CD4-positive, alpha-beta memory T cell (primary cell): ENCODE results near the gene STXBP1. TPM values are rescaled to one million over a fixed set of nuclear protein-coding genes. Genes with fewer than 3 reads are reported as not detected.

Source experiments
- CTCF ChIA-PET: fragments of 350-600 bp; sonication (Branson Sonifier 250); formaldehyde crosslinking; loops from one replicate; lab custom pipeline; 2021; ENCODE audit warnings: inconsistent platforms; ENCODE audit not compliant: partially characterized antibody; lab: Charles Lee
- POLR2A ChIA-PET: fragments of 350-600 bp; sonication (Branson Sonifier 250); formaldehyde crosslinking; loops from one replicate; lab custom pipeline; 2021; ENCODE audit not compliant: partially characterized antibody; lab: Charles Lee
- DNase-seq, 5 donors: peaks; one replicate each; pipeline versions ENCODE4 v3.0.0 to v3.0.0-alpha.2; 2020 to 2022; ENCODE audit warnings: mixed read lengths in 1 of 5
- H3K27ac ChIP-seq: one replicate; pipeline ENCODE4 v1.7.0; 2013; ENCODE audit warnings: low read depth, low read length
- H3K27me3 ChIP-seq: 2 replicates; pipeline ENCODE4 v1.7.0; 2013; ENCODE audit warnings: mild to moderate bottlenecking, low read length, moderate library complexity; ENCODE audit not compliant: insufficient read depth
- H3K36me3 ChIP-seq: 2 replicates; pipeline ENCODE4 v1.7.0; 2013; ENCODE audit warnings: mild to moderate bottlenecking, low read length, moderate library complexity; ENCODE audit not compliant: insufficient read depth
- H3K4me1 ChIP-seq: 2 replicates; pipeline ENCODE4 v1.7.0; 2013; ENCODE audit warnings: mild to moderate bottlenecking, low read length, moderate library complexity; ENCODE audit not compliant: insufficient read depth
- H3K4me3 ChIP-seq, 2 donors: one replicate each; pipeline ENCODE4 v1.7.0; 2013; ENCODE audit warnings: low read length in 2 of 2, mild to moderate bottlenecking in 1 of 2
- H3K9me3 ChIP-seq, 2 donors: one replicate each; pipeline ENCODE4 v1.7.0; 2013; ENCODE audit warnings: low read length in 2 of 2, control low read depth in 1 of 2; ENCODE audit not compliant: control insufficient read depth in 1 of 2
- H3K27ac Mint-ChIP-seq, 7 donors: one replicate each; pipeline ENCODE4 v1.8.0; 2020 to 2021; ENCODE audit warnings: mixed read lengths in 7 of 7, mild to moderate bottlenecking in 6 of 7, inconsistent platforms in 3 of 7, moderate library complexity in 3 of 7
- H3K27me3 Mint-ChIP-seq, 2 donors: one replicate each; pipeline ENCODE4 v1.8.0; 2020 to 2021; ENCODE audit warnings: mixed read lengths in 2 of 2
- H3K36me3 Mint-ChIP-seq, 2 donors: one replicate each; pipeline ENCODE4 v1.8.0; 2020 to 2021; ENCODE audit warnings: mixed read lengths in 2 of 2, inconsistent platforms in 1 of 2, mild to moderate bottlenecking in 1 of 2
- H3K4me1 Mint-ChIP-seq, 4 donors: one replicate each; pipeline ENCODE4 v1.8.0; 2020 to 2021; ENCODE audit warnings: mixed read lengths in 4 of 4, mild to moderate bottlenecking in 1 of 4
- H3K4me3 Mint-ChIP-seq, 8 donors: one replicate each; pipeline ENCODE4 v1.8.0; 2020 to 2021; ENCODE audit warnings: mixed read lengths in 8 of 8, mild to moderate bottlenecking in 7 of 8, moderate library complexity in 6 of 8, inconsistent platforms in 3 of 8
- H3K9me3 Mint-ChIP-seq, 8 donors: one replicate each; pipeline ENCODE4 v1.8.0; 2020 to 2021; ENCODE audit warnings: mixed read lengths in 8 of 8, mild to moderate bottlenecking in 5 of 8, inconsistent platforms in 3 of 8, moderate library complexity in 1 of 8
- intact Hi-C: fragments of 100-400 bp; cut with micrococcal nuclease; formaldehyde crosslinking; loops from one replicate; pipeline ENCODE4 v1.15.1; 2023
- polyA plus RNA-seq, 2 donors: library from polyadenylated mRNA; unstranded; fragments of 300-500 nt; fragmentation: Illumina TruSeq; gene quantifications; one replicate each; pipeline ENCODE4 v1.2.3, GENCODE V29; 2021
- total RNA-seq, 2 experiments: library from RNA; stranded (reverse); gene quantifications; one replicate each; pipeline ENCODE4 v1.2.3, GENCODE V29; 2021

STXBP1 gene
- total and polyA plus RNA-seq, 4 experiments from 2014 or later = 4.8 to 20.9 (median 12.7) TPM

DNA sequence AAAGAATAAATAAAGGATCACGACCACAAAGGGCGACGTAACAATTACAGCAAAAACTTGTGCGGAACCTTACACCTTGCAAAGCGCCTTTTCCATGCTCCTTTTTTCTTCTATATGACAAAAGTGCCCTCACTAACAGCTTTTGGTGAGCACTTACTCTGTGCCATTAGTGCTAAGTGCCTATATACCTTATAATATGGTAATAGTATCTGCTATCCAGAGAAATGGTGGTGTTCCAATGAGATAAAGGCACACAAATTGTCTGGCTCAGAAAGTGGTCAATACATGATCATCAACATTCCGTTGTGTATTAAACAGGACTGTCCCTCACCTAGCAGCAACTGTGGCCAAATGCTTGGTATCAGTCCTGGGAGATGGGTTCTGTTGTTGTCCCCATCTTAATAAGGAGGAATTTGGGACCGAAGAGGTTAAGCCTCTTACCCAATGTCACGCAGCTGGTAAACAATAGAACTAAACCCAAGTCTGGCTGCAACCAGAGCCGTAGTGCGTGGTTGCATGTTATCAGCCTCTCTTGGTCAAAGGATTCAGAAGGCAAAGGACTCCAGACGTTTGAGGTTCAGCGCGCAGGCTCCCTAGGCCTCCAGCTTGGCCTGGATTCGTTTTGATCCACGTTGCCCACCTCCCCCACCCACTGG lies 123.6 kb downstream of the STXBP1 start:
- peak overlapping the region; percentile 80 for H3K27ac ChIP-seq
- peaks cover 28% of the 10 kb centered on the region for H3K36me3 ChIP-seq

DNA sequence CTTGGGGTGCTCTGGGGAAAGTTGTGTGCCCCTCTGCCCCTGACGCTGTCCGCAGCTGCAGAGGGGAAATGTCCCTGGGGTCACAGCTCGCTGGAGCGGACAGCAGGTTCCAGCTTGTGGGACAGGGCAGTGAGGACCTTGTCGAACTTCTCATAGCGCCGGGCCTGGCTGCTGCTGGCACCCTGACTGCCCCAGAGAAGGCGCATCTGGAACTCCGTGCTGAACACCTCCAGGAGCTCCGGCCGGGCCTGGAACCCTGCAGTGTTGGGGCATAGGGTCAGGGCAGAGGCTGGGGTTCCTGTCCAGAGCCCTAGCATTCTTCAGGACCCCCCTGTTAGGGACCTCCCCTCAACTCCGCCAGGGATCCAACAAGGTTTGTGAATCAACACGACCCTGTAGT lies 126.6 kb downstream of the STXBP1 start:
- Histone ChIP-seq H3K4me3 (no peak overlapping the region), H3K4me1 (peaks cover 18% of the 10 kb centered on the region), H3K9me3 (no peaks in the 10 kb centered on the region), H3K27me3 (no peaks in the 10 kb centered on the region), H3K36me3 (peaks cover 36% of the 10 kb centered on the region), H3K27ac (no peak overlapping the region)
- H3K9me3 Mint-ChIP-seq = peaks cover 0 to 2% (median 0%) of the 10 kb centered on the region in 8 donors
- no peaks in the 10 kb centered on the region for H3K27me3 Mint-ChIP-seq
- H3K4me1 Mint-ChIP-seq = peaks cover 7 to 25% (median 16%) of the 10 kb centered on the region in 4 donors
- intact Hi-C loops = loop anchor here (10.0 kb wide), 2 partner anchors 386 to 514 kb away; partner anchors contain the start of gene PTGES2
- peaks cover 19 to 37% of the 10 kb centered on the region in 2 donors for H3K36me3 Mint-ChIP-seq
- POLR2A ChIA-PET = interaction anchor here (0.6 kb wide), 1 partner anchor 62 kb away, joined by 4 read pairs; no protein-coding TSS in a partner anchor
- peak overlapping the region in 2 of 7 donors; percentile 82 for H3K27ac Mint-ChIP-seq
- CTCF ChIA-PET = interaction anchor here (0.8 to 2.2 kb wide), 3 partner anchors 46 to 183 kb away, joined by 3 to 14 read pairs (median 4); no protein-coding TSS in a partner anchor
- H3K4me3 Mint-ChIP-seq = no peak overlapping the region
- DNase-seq = no peak

More for the DNA sequence above, 123.6 kb downstream of the STXBP1 start:
- no peaks in the 10 kb centered on the region for H3K27me3 Mint-ChIP-seq
- H3K9me3 Mint-ChIP-seq = peaks cover 0 to 2% (median 0%) of the 10 kb centered on the region in 8 donors
- H3K4me1 Mint-ChIP-seq = peaks cover 7 to 27% (median 18%) of the 10 kb centered on the region in 4 donors
- H3K36me3 Mint-ChIP-seq = peaks cover 10 to 30% of the 10 kb centered on the region in 2 donors
- ChIA-PET CTCF (interaction anchor here (0.9 to 6.1 kb wide), 36 partner anchors 8 to 300 kb away, joined by 3 to 85 read pairs (median 8); partner anchors contain the start of genes CDK9, CFAP157, PIP5KL1 and PTRH1), POLR2A (interaction anchor here (0.6 to 4.1 kb wide), 32 partner anchors 9 to 1362 kb away, joined by 3 to 81 read pairs (median 6); partner anchors contain the start of genes CDK9, FPGS, LRSAM1 and PTRH1)
- intact Hi-C loops = loop anchor here (1.0 to 10.0 kb wide), 12 partner anchors 20 to 511 kb away; partner anchors contain the start of genes LRSAM1, PTGES2, PTRH1 and RPL12
- H3K27ac Mint-ChIP-seq = peak overlapping the region; percentile 88 to 99 (median 97)
- peaks cover 18% of the 10 kb centered on the region for H3K4me1 ChIP-seq
- H3K9me3 ChIP-seq = no peaks in the 10 kb centered on the region
- DNase-seq = no peak
- H3K4me3 ChIP-seq = no peak overlapping the region
- no peaks in the 10 kb centered on the region for H3K27me3 ChIP-seq
- peak overlapping the region; percentile 85 to 98 (median 92) for H3K4me3 Mint-ChIP-seq

DNA sequence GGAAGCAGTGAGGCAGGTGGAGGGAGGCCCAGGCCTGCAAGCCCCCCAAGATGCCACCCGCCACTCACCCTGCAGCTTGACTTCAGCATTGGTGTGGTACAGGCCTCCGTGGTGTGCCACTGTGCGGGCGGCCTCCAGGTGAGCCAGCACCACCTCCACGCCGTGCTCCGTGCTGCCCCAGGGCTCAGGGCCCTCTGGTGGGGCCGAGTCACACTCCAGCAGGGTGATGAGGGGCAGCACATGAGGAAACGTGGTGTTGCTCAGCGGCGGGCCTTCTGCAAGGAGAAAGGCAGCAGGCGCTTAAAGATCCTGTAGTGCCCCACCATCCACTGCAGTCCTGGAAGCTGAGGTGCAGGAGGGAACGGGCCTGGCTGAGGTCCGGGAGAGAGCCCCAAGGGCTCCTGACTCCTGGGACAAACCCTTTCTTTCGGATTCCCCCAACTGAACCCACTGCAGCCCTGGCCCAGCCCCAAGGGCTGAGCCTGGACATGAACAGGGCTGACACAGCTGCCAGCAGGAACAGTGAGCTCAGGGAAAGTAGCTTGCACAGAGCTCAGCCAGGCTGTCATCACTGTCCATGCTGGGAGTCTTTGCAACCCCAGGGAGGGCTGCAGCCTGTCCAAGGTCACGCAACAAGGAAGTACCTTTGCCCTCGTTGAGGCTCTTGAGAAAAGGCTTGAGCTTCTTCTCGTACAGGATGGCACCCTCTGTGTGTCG lies 127.7 kb downstream of the STXBP1 start:
- no peaks in the 10 kb centered on the region for H3K27me3 ChIP-seq
- Mint-ChIP-seq H3K27me3 (no peaks in the 10 kb centered on the region), H3K27ac (peak overlapping the region in 1 of 7 donors; percentile 10), H3K9me3 (peaks cover 0 to 2% (median 0%) of the 10 kb centered on the region in 8 donors), H3K4me3 (no peak overlapping the region), H3K4me1 (peaks cover 5 to 16% (median 9%) of the 10 kb centered on the region in 4 donors), H3K36me3 (peaks cover 21 to 39% of the 10 kb centered on the region in 2 donors)
- H3K27ac ChIP-seq = no peak overlapping the region
- DNase-seq = no peak
- intact Hi-C loops = loop anchor here (10.0 kb wide), 2 partner anchors 385 to 515 kb away; partner anchors contain the start of gene PTGES2
- peaks cover 7% of the 10 kb centered on the region for H3K4me1 ChIP-seq
- peaks cover 42% of the 10 kb centered on the region for H3K36me3 ChIP-seq
- CTCF ChIA-PET = interaction anchor here (0.6 to 1.7 kb wide), 7 partner anchors 31 to 182 kb away, joined by 3 to 11 read pairs (median 3); no protein-coding TSS in a partner anchor
- H3K9me3 ChIP-seq = no peaks in the 10 kb centered on the region
- POLR2A ChIA-PET = interaction anchor here (1.0 to 2.1 kb wide), 3 partner anchors 26 to 43 kb away, joined by 3 to 5 read pairs (median 3); no protein-coding TSS in a partner anchor
- H3K4me3 ChIP-seq = no peak overlapping the region

DNA sequence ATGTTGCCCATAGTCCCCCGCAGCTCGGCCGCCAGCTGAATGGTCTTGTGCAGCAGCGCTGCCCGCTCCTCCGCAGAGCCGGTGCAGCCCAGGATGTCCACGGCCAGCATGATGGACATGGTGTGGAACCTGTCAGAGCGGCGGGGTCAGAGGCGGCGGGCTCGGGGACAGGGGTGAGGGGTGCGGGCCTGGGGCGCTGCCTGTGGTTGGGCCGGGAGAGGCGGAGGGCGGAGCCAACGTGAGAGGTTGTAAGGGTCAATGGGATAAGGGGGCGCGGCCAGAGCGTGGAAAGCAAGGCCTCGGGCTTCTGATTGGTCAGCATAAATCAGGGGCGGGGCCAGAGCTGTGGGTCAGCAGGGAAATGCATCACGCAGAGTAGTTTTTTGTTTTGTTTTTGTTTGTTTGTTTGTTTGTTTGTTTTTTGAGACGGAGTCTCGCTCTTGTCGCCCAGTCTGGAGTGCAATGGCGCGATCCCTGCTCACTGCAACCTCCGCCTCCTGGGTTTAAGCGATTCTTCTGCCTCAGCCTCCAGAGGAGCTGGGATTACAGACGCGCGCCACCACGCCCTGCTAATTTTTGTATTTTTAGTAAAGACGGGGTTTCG lies 129.9 kb downstream of the STXBP1 start:
- Histone ChIP-seq H3K27me3 (no peaks in the 10 kb centered on the region), H3K4me1 (no peaks in the 10 kb centered on the region), H3K9me3 (no peaks in the 10 kb centered on the region), H3K27ac (no peak overlapping the region), H3K4me3 (no peak overlapping the region), H3K36me3 (peaks cover 48% of the 10 kb centered on the region)
- no peaks in the 10 kb centered on the region for H3K27me3 Mint-ChIP-seq
- H3K27ac Mint-ChIP-seq = peak overlapping the region in 3 of 7 donors; percentile 29 to 42 (median 37)
- peaks cover 24 to 50% of the 10 kb centered on the region in 2 donors for H3K36me3 Mint-ChIP-seq
- POLR2A ChIA-PET = interaction anchor here (1.3 to 3.6 kb wide), 2 partner anchors 43 kb away, joined by 3 to 14 read pairs; partner anchors contain the start of gene CDK9
- no peak for DNase-seq
- intact Hi-C loops = no loop called here
- no peaks in the 10 kb centered on the region for H3K9me3 Mint-ChIP-seq
- H3K4me3 Mint-ChIP-seq = no peak overlapping the region
- H3K4me1 Mint-ChIP-seq = peaks cover 0 to 8% (median 2%) of the 10 kb centered on the region in 4 donors
- CTCF ChIA-PET = interaction anchor here (1.9 kb wide), 1 partner anchor 127 kb away, joined by 4 read pairs; no protein-coding TSS in a partner anchor

Other genes with a start within 250 kb of the STXBP1 start
- 1 to 10 TPM; 2.1 to 2.3 TPM for gene SLC2A8, start 215.1 kb upstream of the STXBP1 start, total RNA-seq
- gene SLC2A8, start 215.1 kb upstream of the STXBP1 start, polyA plus RNA-seq = 1 to 10 TPM; 1.1 to 3.2 TPM
- 10 to 100 TPM; 22.2 to 22.5 TPM for gene ZNF79, start 187.9 kb upstream of the STXBP1 start, total RNA-seq
- gene ZNF79, start 187.9 kb upstream of the STXBP1 start, polyA plus RNA-seq = 1 to 10 TPM; 1.0 to 5.8 TPM
- 1,000 to 10,000 TPM; 1,622 to 1,664 TPM for gene RPL12, start 160.9 kb upstream of the STXBP1 start, total RNA-seq
- gene RPL12, start 160.9 kb upstream of the STXBP1 start, polyA plus RNA-seq = 1,000 to 10,000 TPM; 1,304 to 1,786 TPM
- 10 to 100 TPM; 30.5 to 31.3 TPM for gene LRSAM1, start 160.8 kb upstream of the STXBP1 start, total RNA-seq
- 1 to 10 TPM; 4.3 to 9.2 TPM for gene LRSAM1, start 160.8 kb upstream of the STXBP1 start, polyA plus RNA-seq
- under 1 TPM in 1 of 2 experiments, not detected in 1; 0.25 TPM for gene CFAP157, start 94.7 kb downstream of the STXBP1 start, total RNA-seq
- under 1 TPM; 0.14 to 0.22 TPM for gene CFAP157, start 94.7 kb downstream of the STXBP1 start, polyA plus RNA-seq
- gene PTRH1, start 103.4 kb downstream of the STXBP1 start, total RNA-seq = 1 to 10 TPM; 7.3 to 8.4 TPM
- gene PTRH1, start 103.4 kb downstream of the STXBP1 start, polyA plus RNA-seq = 10 to 100 TPM; 25.6 to 31.1 TPM
- gene TTC16, start 103.8 kb downstream of the STXBP1 start, total RNA-seq = 1 to 10 TPM; 2.5 to 2.6 TPM
- gene TTC16, start 103.8 kb downstream of the STXBP1 start, polyA plus RNA-seq = 1 to 10 TPM in 1 of 2 donors, under 1 TPM in 1; 0.09 to 1.8 TPM
- gene TOR2A, start 123.0 kb downstream of the STXBP1 start, total RNA-seq = 10 to 100 TPM; 14.3 to 18.4 TPM
- 10 to 100 TPM; 23.2 to 27.1 TPM for gene TOR2A, start 123.0 kb downstream of the STXBP1 start, polyA plus RNA-seq
- gene SH2D3C, start 166.4 kb downstream of the STXBP1 start, total RNA-seq = 10 to 100 TPM; 43.4 to 48.6 TPM
- 10 to 100 TPM in 1 of 2 donors, 1 to 10 TPM in 1; 8.7 to 51.5 TPM for gene SH2D3C, start 166.4 kb downstream of the STXBP1 start, polyA plus RNA-seq
- gene CDK9, start 173.8 kb downstream of the STXBP1 start, total RNA-seq = 100 to 1,000 TPM; 127 to 138 TPM
- gene CDK9, start 173.8 kb downstream of the STXBP1 start, polyA plus RNA-seq = 10 to 100 TPM; 35.4 to 63.6 TPM
- 100 to 1,000 TPM; 100 to 101 TPM for gene FPGS, start 190.6 kb downstream of the STXBP1 start, total RNA-seq
- gene FPGS, start 190.6 kb downstream of the STXBP1 start, polyA plus RNA-seq = 10 to 100 TPM; 49.4 to 54.6 TPM
- gene ENG, start 242.4 kb downstream of the STXBP1 start, total RNA-seq = 10 to 100 TPM; 13.7 to 13.8 TPM
- gene ENG, start 242.4 kb downstream of the STXBP1 start, polyA plus RNA-seq = 1 to 10 TPM; 2.0 to 4.2 TPM